ENCODE results near the gene RHCG. TPM values are rescaled to one million over a fixed set of nuclear protein-coding genes. Genes with fewer than 3 reads are reported as not detected.

Gene RHCG
- polyA plus RNA-seq (ENCODE audit: insufficient read length in 10 of 10): 1 to 10 TPM in 1 of 10 donors, under 1 TPM in 1, not detected in 8; 0.55 to 1.3 TPM
- long read RNA-seq, donor 1: 0 reads
- long read RNA-seq, donor 2: 0 reads
- long read RNA-seq, donor 3: 0 reads
- long read RNA-seq, donor 4: 0 reads
- long read RNA-seq, donor 5: 0 reads
- long read RNA-seq, donor 6: 0 reads
- long read RNA-seq, donor 7: 0 reads
- long read RNA-seq, donor 8: 0 reads
- long read RNA-seq, donor 9: 0 reads

DNA sequence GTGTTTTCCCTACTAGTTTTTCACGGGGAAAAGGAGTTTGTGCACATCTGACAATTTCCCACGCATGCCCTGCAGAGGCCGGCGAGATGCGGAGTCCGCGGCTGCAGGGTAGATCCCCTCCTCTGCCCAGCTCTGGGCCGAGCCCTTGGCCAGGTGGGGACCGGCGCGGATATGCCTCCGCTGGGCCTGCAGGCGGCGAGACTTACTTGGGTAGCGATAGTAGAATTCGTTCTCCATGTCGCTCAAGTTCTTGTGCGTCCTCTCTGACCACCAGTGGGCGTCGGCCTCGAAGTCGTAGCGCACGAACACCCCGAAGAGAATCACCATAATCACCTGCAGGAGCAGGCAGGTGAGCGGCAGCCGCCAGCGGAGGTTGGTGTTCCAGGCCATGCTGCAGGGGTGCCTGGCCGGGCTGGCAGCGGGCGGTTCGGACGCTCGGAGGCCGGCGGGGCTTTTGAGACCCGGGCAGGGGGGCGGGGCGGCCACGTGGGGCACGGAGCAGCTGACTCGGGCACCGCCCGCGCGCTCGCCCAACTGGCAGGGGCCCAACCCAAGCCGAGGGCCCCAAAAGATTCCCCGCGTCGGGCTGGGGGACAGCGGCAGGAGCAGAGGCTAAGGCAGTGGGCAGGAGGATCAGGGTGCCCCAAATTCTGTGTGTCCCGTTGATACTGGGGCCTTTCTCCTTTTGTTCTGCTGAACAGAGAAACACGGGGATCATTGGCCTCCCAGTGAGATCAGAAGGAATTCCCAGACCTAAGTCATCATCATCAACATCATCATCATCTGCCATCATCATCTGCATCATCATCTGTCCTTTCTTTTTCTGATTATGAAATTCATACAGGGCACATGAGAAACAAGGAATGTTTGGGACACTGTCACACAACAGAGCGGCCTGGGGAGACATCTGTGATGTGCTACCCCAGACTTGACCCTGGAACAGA is at the start of gene RHCG:
Gene RHCG (minus strand): TSS at position 429 of the 944 bp plus-strand sequence. CDS start 39 bp downstream, at position 390.
- peak in 2 of 3 donors; percentile 13 to 43 for DNase-seq

DNA sequence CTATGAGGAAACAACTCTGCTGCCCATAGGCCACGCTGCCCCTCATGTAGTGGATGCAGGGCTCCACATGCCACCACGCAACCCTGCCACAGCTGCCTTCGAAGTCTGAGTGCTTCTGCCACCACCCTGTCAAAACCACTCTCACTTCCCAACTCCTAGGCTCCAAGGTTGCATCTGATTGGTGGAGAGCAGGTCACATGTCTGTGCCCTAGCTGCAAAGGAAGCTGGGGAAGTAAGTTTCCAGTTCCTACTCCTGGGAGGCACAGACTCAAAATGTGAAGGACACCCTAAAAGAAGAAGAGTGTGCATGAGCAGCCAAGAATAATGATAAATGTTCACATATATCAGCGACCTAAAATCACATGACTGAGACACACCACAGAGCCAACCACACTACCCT is 47.0 kb upstream of the RHCG start:
- DNase-seq: no peak

DNA sequence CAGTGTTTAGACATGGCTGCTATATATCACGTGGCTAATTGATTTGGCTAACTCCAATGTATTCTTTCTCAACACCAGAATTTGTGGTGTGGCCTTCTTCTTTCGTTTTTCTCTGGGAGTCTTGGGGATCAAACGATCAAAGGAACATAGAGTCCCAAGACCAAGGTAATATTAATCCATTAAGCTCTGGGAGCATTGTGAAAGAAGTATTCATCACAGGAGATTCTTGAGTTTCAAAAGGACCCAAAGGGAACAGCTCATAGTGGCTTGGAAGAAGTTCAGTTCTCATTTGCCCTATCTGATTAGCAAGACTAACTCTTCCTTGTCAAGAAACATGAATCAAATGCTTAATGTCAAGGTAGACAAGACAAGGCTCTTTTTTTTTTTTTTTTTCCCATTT is 46.0 kb upstream of the RHCG start:
- DNase-seq: no peak

DNA sequence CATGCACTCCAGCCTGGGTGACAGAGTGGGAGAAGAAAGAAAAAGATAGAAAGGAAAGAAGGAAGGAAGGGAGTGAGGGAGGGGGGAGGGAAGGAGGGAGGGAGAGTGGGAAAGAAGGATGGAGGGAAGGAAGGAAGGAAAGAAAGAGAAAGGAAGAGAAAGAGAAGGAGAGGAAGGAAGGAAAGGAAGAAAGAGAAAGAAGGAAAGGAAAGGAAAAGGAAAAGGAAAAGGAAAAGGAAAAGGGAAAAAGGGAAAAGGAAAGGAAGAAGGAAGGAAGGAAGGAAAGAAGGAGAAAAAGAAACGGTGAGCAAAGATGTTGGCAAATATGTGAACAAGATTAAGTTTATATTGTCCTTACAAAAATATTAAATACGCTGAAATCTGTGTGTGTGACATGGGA is 42.6 kb upstream of the RHCG start:
- no peak for DNase-seq

DNA sequence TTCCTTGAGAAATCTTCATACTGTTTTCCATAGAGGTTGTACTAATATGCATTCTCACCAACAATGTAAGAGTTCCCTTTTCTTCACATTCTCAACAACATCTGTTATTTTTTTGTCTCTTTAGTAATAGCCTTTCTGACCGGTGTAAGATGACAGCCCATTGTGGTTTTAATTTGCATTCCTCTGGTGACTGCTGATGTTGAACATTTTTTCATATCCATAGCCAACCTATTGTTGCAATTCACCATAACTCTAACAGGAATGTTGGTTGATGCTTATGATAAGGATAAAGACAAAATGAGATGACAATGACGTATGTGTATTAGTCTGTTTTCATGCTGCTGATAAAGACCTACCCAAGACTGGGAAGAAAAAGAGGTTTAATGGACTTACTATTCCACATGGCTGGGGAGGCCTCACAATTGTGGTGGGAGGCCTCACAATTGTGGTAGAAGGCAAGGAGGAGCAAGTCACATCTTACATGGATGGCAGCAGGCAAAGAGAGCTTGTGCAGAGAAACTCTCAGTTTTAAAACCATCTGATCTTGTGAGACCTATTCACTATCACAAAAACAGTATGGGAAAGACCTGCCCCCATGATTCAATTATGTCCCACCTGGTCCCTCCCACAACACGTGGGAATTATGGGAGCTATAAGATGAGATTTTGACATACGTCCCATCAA is 37.6 kb upstream of the RHCG start:
- no peak for DNase-seq

DNA sequence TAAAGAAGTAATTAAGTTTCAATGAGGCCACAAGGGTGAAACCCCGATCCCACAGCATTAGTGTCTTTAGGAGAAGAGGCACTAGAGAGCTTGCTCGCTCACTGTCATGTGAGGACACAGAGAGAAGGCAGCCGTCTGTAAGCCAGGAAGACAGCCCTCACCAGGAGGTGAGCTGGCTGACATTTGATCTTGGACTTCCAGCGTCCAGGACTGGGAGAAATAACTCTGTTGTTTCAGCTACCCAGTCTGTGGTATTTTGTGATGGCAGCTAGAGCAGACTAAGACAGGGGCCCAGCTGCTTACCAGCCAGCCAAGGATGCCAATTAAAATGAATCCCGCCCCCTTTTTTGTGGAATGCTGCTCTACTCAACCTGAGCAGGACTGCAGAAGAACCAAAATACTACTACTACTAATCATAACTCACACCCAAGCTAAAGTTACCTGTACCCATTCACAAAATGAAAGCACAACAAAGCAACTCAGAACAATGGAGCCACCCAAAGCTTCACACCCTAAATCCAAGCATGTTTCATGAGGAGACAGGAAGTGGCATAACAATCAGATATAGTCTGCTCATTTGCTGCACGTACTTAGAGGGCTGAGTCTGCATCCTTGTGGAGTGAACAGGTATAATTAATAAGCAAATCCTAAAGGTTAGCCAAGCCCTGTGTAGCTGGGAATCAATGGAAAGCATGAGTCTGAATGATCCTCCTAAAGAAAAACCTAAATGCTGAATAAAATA is 35.6 kb upstream of the RHCG start:
- DNase-seq: no peak

DNA sequence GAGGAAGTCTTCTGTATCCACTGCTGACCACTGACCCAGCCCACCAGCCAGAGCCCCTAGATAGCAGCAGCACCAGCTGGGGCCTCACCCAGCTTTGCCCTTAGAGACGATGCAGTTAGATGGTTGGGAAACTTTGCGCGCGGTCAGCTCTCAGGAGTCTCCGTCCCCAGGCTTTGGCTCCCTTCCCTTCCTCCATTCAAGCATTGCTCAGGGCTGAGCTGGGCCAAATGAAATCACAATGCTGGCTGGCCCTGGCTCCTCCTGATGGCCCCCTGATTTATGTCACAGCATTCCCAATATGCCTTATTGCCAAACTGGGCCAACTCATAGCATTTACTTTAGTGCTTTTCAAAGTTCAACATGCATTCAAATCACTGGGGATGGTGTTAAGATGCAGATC is 34.6 kb upstream of the RHCG start:
- DNase-seq: no peak

DNA sequence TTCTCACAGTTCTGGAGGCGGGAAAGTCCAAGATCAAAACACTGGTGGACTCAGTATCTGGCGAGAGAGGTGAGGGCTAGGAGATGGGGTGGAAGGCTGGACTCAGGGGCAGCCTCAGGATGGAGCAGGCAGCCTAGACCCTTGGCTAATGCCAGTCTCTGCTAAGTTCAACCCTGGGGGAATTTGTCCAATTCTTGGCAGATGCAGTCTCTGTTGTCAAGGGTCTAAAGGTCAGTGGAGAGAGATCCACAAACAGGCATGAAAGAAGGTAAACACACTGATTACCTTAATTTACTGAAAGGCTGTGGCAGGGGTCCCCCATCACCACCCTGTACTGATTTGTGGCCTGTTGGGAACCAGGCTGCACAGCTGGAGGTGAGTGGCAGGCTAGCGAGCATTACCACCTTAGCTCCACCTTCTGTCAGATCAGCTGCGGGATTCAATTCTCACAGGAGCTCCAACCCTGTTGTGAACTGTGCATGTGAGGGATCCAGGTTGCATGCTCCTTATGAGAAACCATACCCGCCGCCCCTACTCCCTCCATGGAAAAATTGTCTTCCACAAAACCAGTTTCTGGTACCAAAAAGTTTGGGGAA is 32.5 kb upstream of the RHCG start:
- DNase-seq: no peak

DNA sequence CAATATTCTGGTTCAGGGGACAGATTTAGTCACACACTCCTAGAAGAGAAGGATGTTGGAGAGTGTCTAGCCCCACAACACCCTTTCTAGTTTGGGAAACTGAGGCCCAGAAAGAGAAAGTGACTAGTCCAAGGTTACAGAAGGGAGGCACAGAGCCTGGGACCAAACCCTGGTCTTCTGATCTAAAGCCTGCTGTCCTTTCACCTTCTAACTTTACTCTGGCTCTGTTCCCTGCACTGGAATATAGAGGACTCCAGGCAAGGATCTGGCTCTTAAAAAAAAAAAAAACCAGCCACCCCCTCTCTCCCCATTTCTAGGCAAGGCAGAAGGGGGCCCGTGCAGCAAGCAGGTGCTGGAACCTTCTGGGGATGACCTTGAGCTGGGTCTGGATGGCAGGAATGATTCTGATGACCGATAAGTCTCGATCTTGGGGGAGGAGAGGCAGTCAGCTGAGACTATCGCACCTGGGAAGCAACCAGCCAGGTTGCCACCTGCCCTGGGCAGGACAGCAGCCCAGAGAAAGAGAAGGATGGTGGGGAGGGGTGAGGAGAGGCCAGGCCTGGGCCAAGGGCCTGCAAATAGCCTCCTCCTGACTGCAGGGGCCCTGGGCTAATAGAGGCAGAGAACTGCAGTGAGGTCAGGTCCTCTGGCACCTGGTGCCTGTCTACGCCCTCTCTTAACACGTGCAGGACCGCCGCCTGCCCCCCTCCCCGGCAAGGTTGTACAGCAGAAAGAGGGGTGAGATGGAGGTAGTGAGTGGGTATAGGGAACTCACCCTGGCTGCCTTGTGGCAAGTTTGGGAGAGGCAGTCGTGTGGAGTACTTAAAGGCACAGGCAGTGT is 30.4 kb upstream of the RHCG start:
- DNase-seq: no peak

DNA sequence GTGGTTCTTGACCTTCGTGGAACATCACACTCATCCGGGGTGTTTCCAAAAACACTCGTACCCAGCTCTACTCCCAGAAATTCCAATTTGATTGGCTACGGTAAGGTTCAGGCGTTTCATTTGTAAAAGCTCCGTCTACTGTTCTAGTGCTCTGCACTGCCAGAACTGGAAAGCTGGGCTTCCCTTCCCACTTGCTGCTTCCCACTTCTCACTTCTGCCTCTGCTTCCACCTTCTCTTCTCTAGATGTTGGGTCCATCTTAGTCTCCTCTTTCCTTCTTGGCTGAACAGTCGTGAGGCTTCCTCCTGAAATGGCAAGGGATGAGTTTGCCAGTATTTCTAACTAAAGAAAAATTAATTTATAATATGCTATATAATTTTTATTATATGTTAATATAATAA is 29.8 kb upstream of the RHCG start:
- DNase-seq: no peak

DNA sequence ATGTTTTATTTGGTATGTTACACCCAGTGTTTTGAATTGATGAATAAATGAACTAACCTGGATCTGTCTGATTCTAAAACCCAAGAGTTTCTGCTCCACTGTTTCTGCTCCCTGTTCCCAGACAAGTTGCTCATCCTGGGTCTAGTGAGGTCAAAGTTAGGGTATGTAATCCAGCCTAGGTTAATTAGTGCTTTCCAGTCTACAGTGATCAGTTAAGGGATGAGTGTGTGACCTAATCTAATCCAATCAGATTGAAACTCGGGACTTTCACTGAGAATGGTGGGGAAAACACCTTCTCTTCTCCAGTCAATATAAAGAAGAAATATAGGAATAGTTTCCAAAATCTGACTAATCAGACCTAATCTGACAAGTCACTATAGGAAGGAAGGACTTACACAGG is 27.8 kb upstream of the RHCG start:
- DNase-seq: no peak

DNA sequence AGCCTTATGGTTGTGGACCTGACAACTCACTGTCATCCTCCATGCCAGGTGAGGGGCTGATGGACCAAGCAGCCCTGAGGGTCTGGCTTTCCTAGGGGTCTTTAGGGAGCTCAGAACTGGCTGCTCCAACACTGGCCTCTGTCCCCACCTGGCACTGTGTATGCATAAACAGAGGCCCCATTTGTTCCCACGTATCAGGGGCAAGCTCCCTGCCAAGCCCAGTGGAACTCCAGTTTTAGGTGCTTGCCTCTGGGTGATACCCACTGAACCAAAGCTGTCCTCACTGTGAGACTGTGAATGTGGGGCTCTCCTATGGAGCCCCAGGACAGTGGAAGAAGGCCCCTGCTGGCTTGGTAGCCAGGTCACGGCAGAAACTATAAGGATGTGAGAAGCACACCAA is 26.7 kb upstream of the RHCG start:
- DNase-seq: no peak

DNA sequence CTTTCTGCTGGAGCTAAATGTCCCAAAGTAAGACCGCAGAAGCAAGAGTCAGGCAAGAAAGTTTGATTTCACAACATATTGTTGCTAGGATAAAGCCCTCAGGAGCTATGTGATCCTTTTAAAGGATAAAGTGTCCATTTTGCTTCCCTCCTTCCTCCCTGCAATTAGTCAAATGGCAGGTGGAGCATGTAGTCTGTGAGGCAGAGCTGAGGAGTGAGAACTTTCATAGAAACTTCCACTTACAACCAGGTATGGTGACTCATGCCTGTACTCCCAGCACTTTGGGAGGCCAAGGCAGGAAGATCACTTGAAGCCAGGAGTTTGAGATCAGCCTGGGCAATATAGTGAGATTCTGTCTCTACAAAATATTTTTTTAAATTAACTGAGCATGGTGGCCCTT is 25.2 kb upstream of the RHCG start:
- no peak for DNase-seq

DNA sequence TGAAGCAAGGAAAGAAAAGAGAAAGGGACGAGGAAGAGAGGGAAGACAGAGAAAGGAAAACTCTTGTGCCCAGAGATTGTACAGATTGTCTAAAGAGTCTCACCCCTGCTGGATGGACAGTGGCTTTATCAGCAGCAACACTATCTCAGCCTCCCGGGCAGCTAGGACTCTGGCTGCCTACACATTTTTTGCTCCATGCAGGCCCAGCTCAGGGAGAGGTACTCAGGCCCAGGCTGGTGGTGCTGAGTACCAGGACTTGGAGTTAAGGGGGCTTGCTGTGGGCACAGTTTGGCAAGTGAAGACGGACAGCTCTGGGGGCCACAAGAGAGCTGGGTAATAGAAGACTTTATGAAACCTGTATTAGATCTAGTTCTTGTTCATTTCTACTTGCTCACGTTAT is 19.1 kb upstream of the RHCG start:
- no peak for DNase-seq

DNA sequence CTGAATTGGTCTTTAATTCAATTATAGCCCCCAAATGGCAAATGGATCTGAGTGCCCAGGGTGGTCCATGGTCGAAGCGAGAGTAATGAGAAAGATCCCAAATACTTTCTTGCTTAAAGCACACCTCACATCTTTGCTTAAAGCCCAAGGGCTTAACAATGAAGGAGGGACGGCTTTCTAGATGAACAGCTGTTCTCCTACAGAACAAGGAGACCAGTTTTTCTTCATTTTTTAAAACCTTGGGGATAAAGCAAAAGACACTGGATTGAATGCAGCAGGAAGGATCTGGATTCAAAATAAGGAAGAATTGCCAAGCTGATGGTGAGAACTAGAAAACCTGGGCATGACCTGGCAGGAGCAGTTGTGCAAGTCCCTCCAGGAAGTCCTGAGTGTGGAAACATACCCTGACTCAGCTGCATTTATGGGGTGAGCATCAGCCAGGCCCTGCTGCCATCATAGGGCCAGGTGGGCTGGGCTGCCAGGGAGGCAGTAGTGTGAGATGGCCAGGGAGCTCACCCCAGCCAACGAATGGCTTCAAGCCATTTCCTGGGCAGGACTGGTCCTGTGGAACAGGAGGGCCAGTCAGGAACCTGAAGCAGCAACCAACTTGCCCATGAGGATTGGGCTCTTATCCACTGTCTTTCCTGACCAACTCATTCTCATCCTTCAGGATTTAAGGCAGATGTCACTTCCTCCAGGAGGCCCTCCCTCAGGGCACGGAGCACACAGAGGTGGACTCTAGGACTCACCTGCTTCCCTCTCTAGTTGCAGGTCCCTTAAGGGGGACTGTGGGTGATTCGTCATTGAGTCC is 18.4 kb upstream of the RHCG start:
- no peak for DNase-seq

DNA sequence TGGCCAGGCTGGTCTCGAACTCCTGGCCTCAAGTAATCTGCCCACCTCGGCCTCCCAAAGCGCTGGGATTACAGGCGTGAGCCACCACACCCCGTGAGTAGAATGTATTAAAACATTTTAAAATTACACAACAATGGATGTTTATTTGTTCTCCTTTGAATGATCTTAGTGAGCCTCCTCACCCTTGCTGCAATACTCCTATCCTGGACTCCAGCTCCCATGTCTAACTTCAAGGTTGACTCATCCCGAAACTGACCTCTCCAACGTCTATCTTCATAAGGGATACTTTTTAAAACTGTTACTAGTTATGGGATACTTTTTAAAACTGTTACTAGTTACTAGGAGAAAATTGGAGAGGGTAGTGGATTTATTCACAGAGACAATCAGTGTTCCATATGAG is 17.8 kb upstream of the RHCG start:
- no peak for DNase-seq

DNA sequence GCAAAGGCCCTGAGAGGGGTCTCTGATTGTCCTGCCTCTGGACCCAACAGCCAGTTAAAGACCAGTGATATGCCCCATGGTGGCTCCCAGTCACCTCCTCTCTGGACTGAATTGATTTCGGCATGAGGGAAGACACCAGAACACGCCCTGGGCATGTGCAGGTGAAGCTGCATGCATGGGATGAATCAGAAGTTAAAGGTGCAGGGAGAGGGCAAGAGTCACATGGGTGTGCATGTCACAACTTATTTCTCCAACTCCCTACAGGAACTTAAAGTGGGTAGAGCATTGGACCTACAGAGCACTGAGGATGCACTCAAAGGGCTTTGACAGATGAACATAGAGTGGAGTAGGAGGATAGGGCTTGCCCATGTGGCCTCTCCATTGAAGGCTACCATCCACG is 16.9 kb upstream of the RHCG start:
- DNase-seq: no peak

DNA sequence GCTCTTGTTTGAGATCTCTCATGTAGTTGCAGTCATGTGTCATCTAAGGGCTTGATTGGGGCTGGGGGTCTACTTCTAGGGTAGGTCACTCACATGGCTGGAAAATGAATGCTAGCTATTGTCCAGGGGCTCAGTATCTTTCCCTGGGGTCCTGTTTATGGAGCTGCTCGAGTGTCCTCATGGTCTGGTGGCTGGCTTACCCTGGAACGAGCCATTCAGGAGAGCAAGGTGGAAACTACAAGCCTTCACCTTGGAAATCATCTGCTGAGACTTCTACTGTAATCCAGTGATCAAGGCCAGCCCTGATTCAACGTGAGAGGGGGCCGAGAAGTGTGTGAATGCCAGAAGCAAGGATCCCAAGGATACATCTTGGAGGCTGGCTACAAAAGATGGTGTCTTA is 16.2 kb upstream of the RHCG start:
- no peak for DNase-seq

DNA sequence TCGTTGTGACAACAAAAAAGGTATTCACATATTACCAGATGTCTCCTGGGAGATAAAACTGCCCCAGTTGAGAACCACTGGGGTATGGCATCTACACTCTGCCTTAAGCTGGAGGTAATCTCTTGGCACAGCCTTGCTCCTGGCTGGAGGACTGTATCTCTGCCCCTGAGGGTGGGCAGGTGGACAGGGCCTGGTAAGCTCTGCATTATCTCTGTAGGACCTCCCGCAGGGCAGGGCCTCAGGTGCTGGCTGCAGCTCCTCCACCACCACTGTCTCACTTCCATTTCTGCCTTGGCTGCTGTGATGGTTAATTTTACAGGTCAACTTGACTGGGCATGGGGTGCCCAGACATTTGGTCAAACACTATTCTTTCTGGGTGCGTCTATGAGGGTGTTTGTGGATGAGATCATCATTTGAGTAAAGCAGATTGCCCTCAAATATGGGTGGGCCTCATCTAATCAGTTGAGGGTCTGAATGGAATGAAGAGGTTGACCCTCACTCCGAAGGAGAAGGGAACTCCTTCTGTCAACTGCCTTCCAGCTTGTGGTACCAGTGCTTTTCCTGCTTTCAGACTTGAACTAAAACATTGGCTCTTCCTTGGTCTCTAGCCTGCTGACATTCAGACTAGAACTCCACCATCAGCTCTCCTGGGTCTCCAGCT is 9.8 kb upstream of the RHCG start:
- DNase-seq: no peak
